Activated CD4-positive, alpha-beta memory T cell treated with anti-CD3 and anti-CD28 coated beads, Interleukin-2, amount 10 ng/mL, durations not matched to agents 7 days and 5 days (primary cell): Measurements from ENCODE around the gene AMMECR1. TPM values are rescaled to one million over a fixed set of nuclear protein-coding genes. Genes with fewer than 3 reads are reported as not detected.

ENCODE experiments used
- CTCF ChIA-PET: fragments of 350-600 bp; sonication (Branson Sonifier 250); formaldehyde crosslinking; loops from one replicate; lab custom pipeline; 2021; ENCODE audit warnings: antibody characterized with exemption, inconsistent platforms; lab: Charles Lee
- POLR2A ChIA-PET: fragments of 350-600 bp; sonication (Branson Sonifier 250); formaldehyde crosslinking; loops from one replicate; lab custom pipeline; 2021; ENCODE audit warnings: antibody characterized with exemption; lab: Charles Lee
- DNase-seq: peaks from one replicate; pipeline ENCODE4 v3.0.0-alpha.2; 2020
- H3K27ac Mint-ChIP-seq: one replicate; pipeline ENCODE4 v1.8.0; 2021; ENCODE audit warnings: mild to moderate bottlenecking, mixed read lengths
- H3K27me3 Mint-ChIP-seq: one replicate; pipeline ENCODE4 v1.8.0; 2021; ENCODE audit warnings: mixed read lengths
- H3K36me3 Mint-ChIP-seq: one replicate; pipeline ENCODE4 v1.8.0; 2021; ENCODE audit warnings: low read depth, mixed read lengths
- H3K4me1 Mint-ChIP-seq: one replicate; pipeline ENCODE4 v1.8.0; 2021; ENCODE audit warnings: mixed read lengths
- H3K4me3 Mint-ChIP-seq: one replicate; pipeline ENCODE4 v1.8.0; 2021; ENCODE audit warnings: mild to moderate bottlenecking, mixed read lengths
- H3K9me3 Mint-ChIP-seq: one replicate; pipeline ENCODE4 v1.8.0; 2021; ENCODE audit warnings: mixed read lengths
- total RNA-seq, 2 experiments: library from RNA; stranded (reverse); gene quantifications; one replicate each; pipeline ENCODE4 v1.2.3, GENCODE V29; 2021

AMMECR1 gene
- total RNA-seq, 2 experiments from 2014 or later: 12.6 to 12.8 TPM

- Mint-ChIP-seq H3K27me3 (no peaks in the 10 kb centered on the region), H3K36me3 (peaks cover 23% of the 10 kb centered on the region), H3K27ac (no peak overlapping the region), H3K4me1 (peaks cover 11% of the 10 kb centered on the region), H3K9me3 (no peaks in the 10 kb centered on the region), H3K4me3 (no peak overlapping the region)
- no peak for DNase-seq
- CTCF ChIA-PET: no interaction called here
- POLR2A ChIA-PET: interaction anchor here (2.3 kb wide), 1 partner anchor 136 kb away, joined by 11 read pairs; the partner anchor contains the start of gene AMMECR1
Observed at GRCh38 chrX:110181459-110182137, 136.3 kb downstream of the AMMECR1 start.

GRCh38 chrX:110180928-110181310, 137.0 kb downstream of the AMMECR1 start:
- no peak overlapping the region for H3K4me3 Mint-ChIP-seq
- ChIA-PET CTCF (no interaction called here), POLR2A (interaction anchor here (0.6 to 2.3 kb wide), 2 partner anchors 58 to 137 kb away, joined by 3 to 11 read pairs; partner anchors contain the start of gene AMMECR1)
- H3K27me3 Mint-ChIP-seq: no peaks in the 10 kb centered on the region
- H3K36me3 Mint-ChIP-seq: peaks cover 19% of the 10 kb centered on the region
- DNase-seq: no peak
- H3K4me1 Mint-ChIP-seq: peaks cover 11% of the 10 kb centered on the region
- no peak overlapping the region for H3K27ac Mint-ChIP-seq
- H3K9me3 Mint-ChIP-seq: no peaks in the 10 kb centered on the region

- Mint-ChIP-seq H3K4me3 (no peak overlapping the region), H3K27me3 (no peaks in the 10 kb centered on the region), H3K9me3 (no peaks in the 10 kb centered on the region), H3K36me3 (peaks cover 14% of the 10 kb centered on the region), H3K4me1 (peaks cover 6% of the 10 kb centered on the region), H3K27ac (no peak overlapping the region)
- ChIA-PET CTCF (no interaction called here), POLR2A (interaction anchor here (0.6 to 2.3 kb wide), 2 partner anchors 59 to 138 kb away, joined by 3 to 11 read pairs; partner anchors contain the start of gene AMMECR1)
- no peak for DNase-seq
Observed at GRCh38 chrX:110180176-110180927, 137.5 kb downstream of the AMMECR1 start.

GRCh38 chrX:110178179-110178865, 139.6 kb downstream of the AMMECR1 start:
- H3K4me3 Mint-ChIP-seq: no peak overlapping the region
- ChIA-PET POLR2A (no interaction called here), CTCF (no interaction called here)
- H3K27me3 Mint-ChIP-seq: no peaks in the 10 kb centered on the region
- H3K4me1 Mint-ChIP-seq: no peaks in the 10 kb centered on the region
- no peak for DNase-seq
- H3K36me3 Mint-ChIP-seq: peaks cover 12% of the 10 kb centered on the region
- H3K9me3 Mint-ChIP-seq: no peaks in the 10 kb centered on the region
- no peak overlapping the region for H3K27ac Mint-ChIP-seq

GRCh38 chrX:110175696-110176095, 142.2 kb downstream of the AMMECR1 start:
- Mint-ChIP-seq H3K4me3 (no peak overlapping the region), H3K27ac (no peak overlapping the region), H3K36me3 (peaks cover 11% of the 10 kb centered on the region), H3K9me3 (no peaks in the 10 kb centered on the region), H3K27me3 (no peaks in the 10 kb centered on the region), H3K4me1 (no peaks in the 10 kb centered on the region)
- ChIA-PET POLR2A (no interaction called here), CTCF (no interaction called here)
- DNase-seq: no peak

- DNase-seq: no peak
- H3K27ac Mint-ChIP-seq: no peak overlapping the region
- CTCF ChIA-PET: no interaction called here
- no peaks in the 10 kb centered on the region for H3K4me1 Mint-ChIP-seq
- no peaks in the 10 kb centered on the region for H3K9me3 Mint-ChIP-seq
- no peaks in the 10 kb centered on the region for H3K27me3 Mint-ChIP-seq
- H3K4me3 Mint-ChIP-seq: no peak overlapping the region
- POLR2A ChIA-PET: no interaction called here
- peaks cover 11% of the 10 kb centered on the region for H3K36me3 Mint-ChIP-seq
Observed at GRCh38 chrX:110175146-110175545, 142.7 kb downstream of the AMMECR1 start.

GRCh38 chrX:110173192-110174175, 144.4 kb downstream of the AMMECR1 start:
- Mint-ChIP-seq H3K27me3 (no peaks in the 10 kb centered on the region), H3K27ac (no peak overlapping the region), H3K4me1 (no peaks in the 10 kb centered on the region), H3K4me3 (no peak overlapping the region), H3K36me3 (peaks cover 11% of the 10 kb centered on the region), H3K9me3 (no peaks in the 10 kb centered on the region)
- no peak for DNase-seq
- POLR2A ChIA-PET: no interaction called here
- CTCF ChIA-PET: no interaction called here

GRCh38 chrX:110172215-110172614, 145.7 kb downstream of the AMMECR1 start:
- POLR2A ChIA-PET: no interaction called here
- Mint-ChIP-seq H3K36me3 (peaks cover 11% of the 10 kb centered on the region), H3K27ac (no peak overlapping the region), H3K4me3 (no peak overlapping the region), H3K4me1 (no peaks in the 10 kb centered on the region), H3K9me3 (no peaks in the 10 kb centered on the region), H3K27me3 (no peaks in the 10 kb centered on the region)
- DNase-seq: no peak
- CTCF ChIA-PET: no interaction called here

- ChIA-PET POLR2A (no interaction called here), CTCF (no interaction called here)
- Mint-ChIP-seq H3K4me1 (no peaks in the 10 kb centered on the region), H3K9me3 (no peaks in the 10 kb centered on the region), H3K27me3 (no peaks in the 10 kb centered on the region), H3K27ac (no peak overlapping the region), H3K36me3 (peaks cover 11% of the 10 kb centered on the region), H3K4me3 (no peak overlapping the region)
- no peak for DNase-seq
Observed at GRCh38 chrX:110171442-110171841, 146.4 kb downstream of the AMMECR1 start.

GRCh38 chrX:110170029-110170428, 147.9 kb downstream of the AMMECR1 start:
- Mint-ChIP-seq H3K27me3 (no peaks in the 10 kb centered on the region), H3K4me3 (no peak overlapping the region), H3K36me3 (peaks cover 11% of the 10 kb centered on the region), H3K4me1 (no peaks in the 10 kb centered on the region), H3K27ac (no peak overlapping the region), H3K9me3 (no peaks in the 10 kb centered on the region)
- POLR2A ChIA-PET: no interaction called here
- CTCF ChIA-PET: interaction anchor here (0.7 to 2.8 kb wide), 3 partner anchors 9 to 242 kb away, joined by 3 to 28 read pairs (median 3); no protein-coding TSS in a partner anchor
- no peak for DNase-seq

GRCh38 chrX:110168585-110168984, 149.3 kb downstream of the AMMECR1 start:
- Mint-ChIP-seq H3K9me3 (no peaks in the 10 kb centered on the region), H3K36me3 (peaks cover 7% of the 10 kb centered on the region), H3K4me1 (no peaks in the 10 kb centered on the region), H3K4me3 (no peak overlapping the region), H3K27me3 (no peaks in the 10 kb centered on the region), H3K27ac (no peak overlapping the region)
- ChIA-PET CTCF (interaction anchor here (0.7 to 2.8 kb wide), 5 partner anchors 12 to 249 kb away, joined by 3 to 28 read pairs (median 7); partner anchors contain the start of gene AMMECR1), POLR2A (interaction anchor here (1.0 kb wide), 1 partner anchor 149 kb away, joined by 3 read pairs; no protein-coding TSS in a partner anchor)
- DNase-seq: no peak

- POLR2A ChIA-PET: interaction anchor here (1.0 kb wide), 1 partner anchor 149 kb away, joined by 3 read pairs; no protein-coding TSS in a partner anchor
Observed at GRCh38 chrX:110167952-110168451, 149.9 kb downstream of the AMMECR1 start.

More at GRCh38 chrX:110167952-110168451, 149.9 kb downstream of the AMMECR1 start:
- H3K27me3 Mint-ChIP-seq: no peaks in the 10 kb centered on the region
- peak; percentile 54 for DNase-seq
- H3K9me3 Mint-ChIP-seq: no peaks in the 10 kb centered on the region
- CTCF ChIA-PET: interaction anchor here (0.7 to 2.8 kb wide), 6 partner anchors 11 to 250 kb away, joined by 3 to 28 read pairs (median 5); partner anchors contain the start of gene AMMECR1
- peaks cover 1% of the 10 kb centered on the region for H3K36me3 Mint-ChIP-seq
- H3K27ac Mint-ChIP-seq: no peak overlapping the region
- H3K4me3 Mint-ChIP-seq: no peak overlapping the region
- no peaks in the 10 kb centered on the region for H3K4me1 Mint-ChIP-seq
